GM12891 (cell line): ENCODE data around the gene CDK6.

Source experiments
- POLR2A ChIP-seq: IDR thresholded peaks from 2 replicates; pipeline ENCODE4 v1.6.1; 2011; ENCODE audit warnings: low read depth, low read length, control low read depth
- SPI1 ChIP-seq: IDR thresholded peaks from 2 replicates; pipeline ENCODE4 v1.6.1; 2011; ENCODE audit warnings: low read depth, low read length, control low read depth

DNA sequence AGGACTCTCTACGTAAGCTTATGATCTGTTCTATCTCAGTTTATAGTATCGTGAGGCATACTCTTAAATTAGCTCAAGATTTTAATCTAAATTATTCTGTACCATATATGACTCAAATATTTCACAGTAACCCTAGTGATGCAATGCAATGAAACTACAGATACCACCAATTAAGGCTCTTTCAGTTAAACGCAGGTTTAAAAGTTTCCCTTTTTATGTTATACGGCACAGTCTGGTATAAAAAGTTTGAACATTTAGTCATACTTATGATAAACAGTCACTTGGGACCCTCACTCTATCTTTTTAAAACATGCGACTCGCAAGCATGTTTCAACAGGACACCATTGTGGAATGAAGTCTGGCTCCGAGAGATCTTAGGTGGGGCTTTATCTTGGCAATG is 107.2 kb downstream of the CDK6 start:
- TF ChIP-seq POLR2A (no peak), SPI1 (no peak)
